ENCODE measurements around the gene TRAK1. TPM values are rescaled to one million over a fixed set of nuclear protein-coding genes. Genes with fewer than 3 reads are reported as not detected.

TRAK1 gene
- total and polyA plus RNA-seq, 2 of the 4 experiments (the other 2 are of a cell fraction) = 25.6 to 28.1 TPM

DNA sequence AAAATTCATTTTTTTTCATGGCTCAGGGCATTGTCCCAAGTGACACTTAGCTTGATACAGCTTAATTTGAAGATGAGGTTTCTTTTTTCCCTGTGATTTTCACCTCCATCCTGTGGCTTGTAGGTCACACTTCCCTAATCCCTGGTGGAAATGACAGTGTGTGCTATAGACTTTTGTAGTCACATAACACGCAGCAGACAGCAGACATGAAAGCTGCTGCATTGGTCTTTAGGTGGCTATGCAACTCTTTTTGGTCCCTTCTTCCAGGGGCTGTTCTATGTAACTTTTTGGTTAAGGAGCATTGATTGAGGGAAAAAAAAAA, 38.8 kb downstream of the TRAK1 start:
- no peak overlapping the region for H2AK5ac ChIP-seq (ENCODE audit: low read depth, low read length)
- H2BK5ac ChIP-seq (ENCODE audit: low read depth, low read length, poor library complexity, severe bottlenecking) = no peak overlapping the region
- no peak overlapping the region for H3K14ac ChIP-seq (replicated peaks; ENCODE audit: low read depth, low read length)
- H2AFZ ChIP-seq (replicated peaks; ENCODE audit: low read length, poor library complexity) = no peak overlapping the region
- in situ Hi-C loops (cut with MboI; ENCODE audit: low sequenced_read_pairs) = no loop called here
- POLR2A ChIA-PET (ENCODE audit: unreplicated experiment) = no interaction called here
- intact Hi-C loops (cut with micrococcal nuclease) = no loop called here
- no peak overlapping the region for H2AK9ac ChIP-seq (replicated peaks; ENCODE audit: low read depth, low read length, poor library complexity)
- H3K9me3 ChIP-seq (ENCODE audit: control insufficient read depth, insufficient read depth, low read length) = no peaks in the 10 kb centered on the region
- no peak overlapping the region for H3K23ac ChIP-seq (ENCODE audit: low read depth, low read length)
- peaks cover 5% of the 10 kb centered on the region; the same call in 1 of the 2 replicates for H3K9me1 ChIP-seq (ENCODE audit: insufficient read depth, low read length)
- H3K4me3 ChIP-seq (ENCODE audit: insufficient read depth, low read depth, low read length) = no peak overlapping the region
- no peak overlapping the region for H3K27ac ChIP-seq (ENCODE audit: insufficient read depth, low read length)
- H3K4me2 ChIP-seq (ENCODE audit: low read depth, low read length) = no peak overlapping the region
- DNase-seq (no peak), ATAC-seq (ENCODE audit: low read depth) (no peak)
- H4K91ac ChIP-seq (ENCODE audit: insufficient read depth, low read depth, low read length) = no peak overlapping the region
- no peaks in the 10 kb centered on the region for H3K27me3 ChIP-seq (ENCODE audit: control insufficient read depth, insufficient read depth, low read length)
- peaks cover 6% of the 10 kb centered on the region for H3K36me3 ChIP-seq (ENCODE audit: control insufficient read depth, insufficient read depth, low read length)
- no peak overlapping the region for H2BK20ac ChIP-seq (ENCODE audit: low read depth, low read length)
- 0 out of 2 replicates have a peak, but pooled peaks cover 1% of the 10 kb centered on the region for H4K20me1 ChIP-seq (ENCODE audit: insufficient read depth, low read length)
- H3K4ac ChIP-seq (ENCODE audit: low read depth, low read length) = no peak overlapping the region
- H2BK120ac ChIP-seq (ENCODE audit: low read depth, low read length) = no peak overlapping the region
- no peaks in the 10 kb centered on the region for H3K4me1 ChIP-seq (ENCODE audit: control insufficient read depth, insufficient read depth, low read length)
- no peak overlapping the region for H3K56ac ChIP-seq (ENCODE audit: extremely low read depth, insufficient read depth, low read length)
- no peak overlapping the region for H4K5ac ChIP-seq (ENCODE audit: low read depth, low read length)
- no peak overlapping the region for H3K18ac ChIP-seq (ENCODE audit: low read depth, low read length)
- TF ChIP-seq SMC3 (IDR thresholded peaks at IDR 0.05; ENCODE audit: low read depth, low read length) = no peak
- TF ChIP-seq RCOR1 (IDR thresholded peaks at IDR 0.05; ENCODE audit: insufficient replicate concordance, low read length) = no peak
- TF ChIP-seq USF2 (IDR thresholded peaks at IDR 0.05; ENCODE audit: low read depth, low read length) = no peak
- TF ChIP-seq MAFK (IDR thresholded peaks at IDR 0.05; ENCODE audit: low read depth, low read length) = no peak
- peaks cover 7 to 28% of the 10 kb centered on the region in 2 experiments; a peak in 3 of 4 replicates for H3K79me1 ChIP-seq (ENCODE audit: low read depth in 1 of 2, low read length in 2 of 2)
- dilution Hi-C loops (cut with HindIII; ENCODE audit: low sequenced_read_pairs, unreplicated experiment) = no loop called here
- no TSS peak for BruUV-seq (replicated peaks)
- CTCF ChIA-PET = interaction anchor here (1.1 kb wide), 1 partner anchor 61 kb away, joined by 3 read pairs; no protein-coding TSS in a partner anchor
- no CpG with 5 or more reads among the region's 1 CpG for WGBS, 2 experiments (ENCODE audit: extremely low coverage in 2 of 2, insufficient read length in 1 of 2)
- no peak overlapping the region for H3K9ac ChIP-seq (ENCODE audit: low read depth, low read length)
- H2BK15ac ChIP-seq (ENCODE audit: low read depth, low read length) = no peak overlapping the region
- no peak overlapping the region for H4K8ac ChIP-seq (ENCODE audit: low read depth in 2 of 2, low read length in 2 of 2)
